SK-N-SH treated with all-trans-retinoic acid at 6 μM for 48 hours (cell line): ENCODE measurements around the gene ATP5F1D.

Source experiments
- ATAC-seq: fragments of 200-7000 bp; cut with Tn5 transposase; 3 replicates; pipeline ENCODE4 v1.9.1; 2020; ENCODE audit warnings: mild to moderate bottlenecking, moderate library complexity
- ARNTL ChIP-seq: fragments of 450-650 bp; formaldehyde crosslinking; IDR thresholded peaks from 2 replicates; pipeline ENCODE4 v1.5.0; 2020; ENCODE audit warnings: low read depth, mild to moderate bottlenecking, moderate library complexity, borderline replicate concordance
- CREB5 ChIP-seq: fragments of 250-450 bp; sonication (Bioruptor Pico); IDR thresholded peaks from 2 replicates; pipeline ENCODE4 v1.5.1; 2020; ENCODE audit warnings: low read depth, mild to moderate bottlenecking, moderate library complexity
- CSDC2 ChIP-seq: fragments of 250-450 bp; sonication (Bioruptor Pico); IDR thresholded peaks from 2 replicates; pipeline ENCODE4 v1.5.0; 2020; ENCODE audit warnings: mild to moderate bottlenecking, moderate library complexity
- CSRNP3 ChIP-seq: fragments of 250-450 bp; sonication (Bioruptor Pico); IDR thresholded peaks from 2 replicates; pipeline ENCODE4 v1.5.1; 2021; ENCODE audit warnings: mild to moderate bottlenecking, moderate library complexity
- ESRRG ChIP-seq: fragments of 250-450 bp; sonication (Bioruptor Pico); IDR thresholded peaks from 2 replicates; pipeline ENCODE4 v1.6.1; 2021; ENCODE audit warnings: mild to moderate bottlenecking
- GLIS3 ChIP-seq: fragments of 250-450 bp; sonication (Bioruptor Pico); IDR thresholded peaks from 2 replicates; pipeline ENCODE4 v1.5.0; 2020; ENCODE audit warnings: mild to moderate bottlenecking, moderate library complexity
- ISL1 ChIP-seq: fragments of 250-450 bp; sonication (Bioruptor Pico); IDR thresholded peaks from 2 replicates; pipeline ENCODE4 v2.1.2; 2022; ENCODE audit warnings: mild to moderate bottlenecking, moderate library complexity
- OSR1 ChIP-seq: fragments of 250-450 bp; sonication (Bioruptor Pico); IDR thresholded peaks from 2 replicates; pipeline ENCODE4 v1.8.0; 2022; ENCODE audit warnings: moderate library complexity, mild to moderate bottlenecking, inconsistent platforms
- PATZ1 ChIP-seq: fragments of 250-450 bp; sonication (Bioruptor Pico); IDR thresholded peaks from 2 replicates; pipeline ENCODE4 v1.8.0; 2020; ENCODE audit warnings: mild to moderate bottlenecking, moderate library complexity, borderline replicate concordance
- PPARA ChIP-seq: fragments of 250-450 bp; sonication (Bioruptor Pico); IDR thresholded peaks from 2 replicates; pipeline ENCODE4 v1.5.0; 2020; ENCODE audit warnings: mild to moderate bottlenecking, borderline replicate concordance
- RARB ChIP-seq: fragments of 250-450 bp; sonication (Bioruptor Pico); IDR thresholded peaks from 2 replicates; pipeline ENCODE4 v1.8.0; 2021; ENCODE audit warnings: mild to moderate bottlenecking, moderate library complexity
- TCF4 ChIP-seq: fragments of 250-450 bp; sonication (Bioruptor Pico); IDR thresholded peaks from 2 replicates; pipeline ENCODE4 v1.8.0; 2021; ENCODE audit warnings: mild to moderate bottlenecking, moderate library complexity, borderline replicate concordance
- TOX ChIP-seq: fragments of 250-450 bp; sonication (Bioruptor Pico); IDR thresholded peaks from 2 replicates; pipeline ENCODE4 v1.8.0; 2021; ENCODE audit warnings: mild to moderate bottlenecking, moderate library complexity, borderline replicate concordance
- ZC3H10 ChIP-seq: fragments of 250-450 bp; sonication (Bioruptor Pico); IDR thresholded peaks from 2 replicates; pipeline ENCODE4 v1.5.1; 2021; ENCODE audit warnings: mild to moderate bottlenecking, moderate library complexity
- ZFP3 ChIP-seq: fragments of 250-450 bp; sonication (Bioruptor Pico); IDR thresholded peaks from 2 replicates; pipeline ENCODE4 v1.5.0; 2020; ENCODE audit warnings: mild to moderate bottlenecking, moderate library complexity
- ZFP30 ChIP-seq: fragments of 450-650 bp; formaldehyde crosslinking; IDR thresholded peaks from 2 replicates; pipeline ENCODE4 v1.5.0; 2022; ENCODE audit warnings: mild to moderate bottlenecking, moderate library complexity
- ZNF565 ChIP-seq: fragments of 450-650 bp; formaldehyde crosslinking; conservative IDR thresholded peaks from 2 replicates; pipeline ENCODE4 v1.5.0; 2020; ENCODE audit warnings: low read depth, mild to moderate bottlenecking, moderate library complexity
- ZNF70 ChIP-seq: fragments of 450-650 bp; formaldehyde crosslinking; IDR thresholded peaks from 2 replicates; pipeline ENCODE4 v1.5.0; 2020; ENCODE audit warnings: mild to moderate bottlenecking, moderate library complexity
- ZNF8 ChIP-seq: fragments of 450-650 bp; formaldehyde crosslinking; IDR thresholded peaks from 2 replicates; pipeline ENCODE4 v1.5.0; 2020; ENCODE audit warnings: mild to moderate bottlenecking, moderate library complexity

The ATP5F1D gene

GRCh38 chr19:1280636-1281568, 39.4 kb downstream of the ATP5F1D start (continued):
- no peak for TF ChIP-seq CSRNP3 (CRISPR knock-in tag)
- no peak for TF ChIP-seq RARB (CRISPR knock-in tag)
- no peak for TF ChIP-seq ZNF70 (CRISPR knock-in tag)
- no peak for TF ChIP-seq CSDC2 (CRISPR knock-in tag)
- TF ChIP-seq TOX (CRISPR knock-in tag): no peak
- no peak for TF ChIP-seq CREB5
- no peak for TF ChIP-seq ZFP3 (CRISPR knock-in tag)
- no peak for TF ChIP-seq OSR1
- TF ChIP-seq ZC3H10 (CRISPR knock-in tag): no peak
- TF ChIP-seq ESRRG (CRISPR knock-in tag): no peak
- TF ChIP-seq ZNF565 (CRISPR knock-in tag): no peak
- TF ChIP-seq ISL1: no peak
- TF ChIP-seq PATZ1 (CRISPR knock-in tag): no peak
- no peak for TF ChIP-seq TCF4 (CRISPR knock-in tag)
- no peak for TF ChIP-seq ZFP30

GRCh38 chr19:1281569-1282287, 40.2 kb downstream of the ATP5F1D start:
- ATAC-seq: no peak
- TF ChIP-seq ZNF70 (CRISPR knock-in tag) (no peak), ZFP3 (CRISPR knock-in tag) (no peak), TOX (CRISPR knock-in tag) (no peak), TCF4 (CRISPR knock-in tag) (no peak), RARB (CRISPR knock-in tag) (no peak), PATZ1 (CRISPR knock-in tag) (no peak), ZC3H10 (CRISPR knock-in tag) (no peak), GLIS3 (CRISPR knock-in tag) (no peak), ZFP30 (no peak), ARNTL (CRISPR knock-in tag) (no peak), ESRRG (CRISPR knock-in tag) (no peak), PPARA (CRISPR knock-in tag) (no peak), ZNF565 (CRISPR knock-in tag) (no peak), ZNF8 (CRISPR knock-in tag) (no peak), CSRNP3 (CRISPR knock-in tag) (no peak)
- TF ChIP-seq, all 23 proteins: peak for 0
